Gastrocnemius medialis (tissue), 4 donors: ENCODE results near the gene ALDH6A1.

Experiments used
- POLR2A ChIP-seq, 2 donors: fragments of 450-650 bp; IDR thresholded peaks; one replicate each; pipeline ENCODE4 v1.6.1; 2017; ENCODE audit warnings: antibody characterized with exemption in 2 of 2, mild to moderate bottlenecking in 2 of 2, moderate library complexity in 2 of 2
- TF ChIP-seq, protein P1 (sequence below), 5 experiments: fragments of 450-650 bp in 3 of 5; fragments of 200-600 bp in 2 of 5; sonication (generic) in 2 of 5; IDR thresholded peaks in 4 of 5; conservative IDR thresholded peaks in 1 of 5; 1 replicate in 4 of 5; 2 replicates in 1 of 5; pipeline ENCODE4 v1.5.1; 2016 to 2019; ENCODE audit warnings: antibody characterized with exemption in 5 of 5, mild to moderate bottlenecking in 3 of 5, moderate library complexity in 3 of 5

DNA sequence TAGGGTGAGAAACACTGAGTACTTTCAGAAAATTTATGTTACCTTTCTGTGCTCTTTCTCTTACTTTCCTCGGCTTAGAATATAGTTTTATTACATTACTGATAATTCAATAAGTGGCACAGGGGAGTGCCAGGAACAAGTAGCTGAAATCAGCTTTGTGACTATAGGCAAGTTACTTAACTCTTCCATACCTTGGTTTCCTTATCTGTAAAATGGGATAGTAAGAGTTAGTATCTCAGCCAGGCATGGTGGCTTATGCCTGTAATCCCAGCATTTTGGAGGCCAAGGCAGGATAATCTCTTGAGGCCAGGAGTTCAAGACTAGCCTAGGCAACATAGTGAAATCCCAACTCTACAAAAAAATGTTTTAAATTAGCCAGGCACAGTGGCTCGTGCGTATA lies 49.7 kb downstream of the ALDH6A1 start:
- TF ChIP-seq, protein P1, sequence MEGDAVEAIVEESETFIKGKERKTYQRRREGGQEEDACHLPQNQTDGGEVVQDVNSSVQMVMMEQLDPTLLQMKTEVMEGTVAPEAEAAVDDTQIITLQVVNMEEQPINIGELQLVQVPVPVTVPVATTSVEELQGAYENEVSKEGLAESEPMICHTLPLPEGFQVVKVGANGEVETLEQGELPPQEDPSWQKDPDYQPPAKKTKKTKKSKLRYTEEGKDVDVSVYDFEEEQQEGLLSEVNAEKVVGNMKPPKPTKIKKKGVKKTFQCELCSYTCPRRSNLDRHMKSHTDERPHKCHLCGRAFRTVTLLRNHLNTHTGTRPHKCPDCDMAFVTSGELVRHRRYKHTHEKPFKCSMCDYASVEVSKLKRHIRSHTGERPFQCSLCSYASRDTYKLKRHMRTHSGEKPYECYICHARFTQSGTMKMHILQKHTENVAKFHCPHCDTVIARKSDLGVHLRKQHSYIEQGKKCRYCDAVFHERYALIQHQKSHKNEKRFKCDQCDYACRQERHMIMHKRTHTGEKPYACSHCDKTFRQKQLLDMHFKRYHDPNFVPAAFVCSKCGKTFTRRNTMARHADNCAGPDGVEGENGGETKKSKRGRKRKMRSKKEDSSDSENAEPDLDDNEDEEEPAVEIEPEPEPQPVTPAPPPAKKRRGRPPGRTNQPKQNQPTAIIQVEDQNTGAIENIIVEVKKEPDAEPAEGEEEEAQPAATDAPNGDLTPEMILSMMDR (IDR thresholded peaks at IDR 0.05 in 4 of 5, conservative IDR thresholded peaks at IDR 0.05 in 1 of 5): no peak
- no peak for TF ChIP-seq POLR2A (IDR thresholded peaks at IDR 0.05)
